Measurements from ENCODE around the gene DCST1.

The DCST1 gene

GRCh38 chr1:155092641-155093040 is 59.0 kb downstream of the DCST1 start:
- no peak overlapping the region for H3K27ac ChIP-seq
- TF ChIP-seq ZFX (IDR thresholded peaks at IDR 0.05) (no peak), CTCF (conservative IDR thresholded peaks at IDR 0.05) (no peak)

GRCh38 chr1:155093911-155094621 is 60.4 kb downstream of the DCST1 start:
- TF ChIP-seq ZFX (IDR thresholded peaks at IDR 0.05) (no peak), CTCF (conservative IDR thresholded peaks at IDR 0.05) (peak; percentile 73)
- no peak overlapping the region for H3K27ac ChIP-seq

GRCh38 chr1:155094622-155094948 is 61.0 kb downstream of the DCST1 start:
- no peak for TF ChIP-seq ZFX (IDR thresholded peaks at IDR 0.05)
- TF ChIP-seq CTCF (conservative IDR thresholded peaks at IDR 0.05), result no peak; the same call in 1 of the 2 replicates
- no peak overlapping the region for H3K27ac ChIP-seq

- TF ChIP-seq ZFX (IDR thresholded peaks at IDR 0.05) (no peak), CTCF (conservative IDR thresholded peaks at IDR 0.05) (no peak)
- H3K27ac ChIP-seq, result no peak overlapping the region
Measured at GRCh38 chr1:155099331-155099730, 65.7 kb downstream of the DCST1 start.

All from C4-2B (cell line).